Measurements from ENCODE around the gene DLGAP1. TPM values are rescaled to one million over a fixed set of nuclear protein-coding genes. Genes with fewer than 3 reads are reported as not detected.

The DLGAP1 gene
- total RNA-seq, 1 experiment from 2014 or later = not detected

DNA sequence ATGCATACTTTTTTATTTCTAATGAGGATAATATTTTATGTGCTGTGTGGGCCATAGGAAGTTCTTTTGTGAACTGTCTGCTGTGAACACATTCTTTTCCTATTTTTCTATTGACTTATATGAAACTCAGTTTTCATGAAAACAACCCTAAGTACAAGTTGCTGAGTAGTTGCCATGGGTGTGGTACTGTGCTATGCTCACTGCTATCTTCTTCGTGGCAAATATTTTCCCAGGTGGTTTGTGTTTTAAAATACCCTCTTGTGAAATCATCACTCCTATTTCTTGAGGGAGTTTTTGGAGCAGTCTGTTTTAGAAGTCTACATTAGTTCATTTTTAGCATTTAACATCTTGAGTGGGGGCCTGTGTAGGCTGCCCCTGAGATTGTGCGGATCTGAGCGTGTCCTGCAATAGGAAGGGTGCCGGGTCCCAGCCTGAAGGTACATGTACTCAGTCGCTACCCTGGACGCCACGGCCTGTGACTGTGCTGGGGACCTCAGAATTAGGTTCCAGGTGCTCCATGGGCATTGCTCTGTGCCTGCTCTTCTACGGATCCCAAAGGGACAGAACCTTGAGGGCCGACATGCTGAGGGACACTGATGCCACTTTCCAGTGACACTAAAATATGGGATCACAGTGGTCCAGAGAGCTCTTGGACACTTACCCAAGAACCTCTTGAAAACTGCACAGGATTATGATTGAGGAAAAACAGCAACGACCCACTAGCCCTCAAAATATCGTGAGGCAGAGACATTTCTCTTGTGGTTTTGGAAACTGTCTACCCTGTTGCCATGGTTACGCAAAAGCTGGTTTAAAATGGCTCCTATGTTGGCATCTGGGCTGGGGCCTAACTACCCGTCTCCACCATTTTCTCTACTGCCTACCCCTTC lies 524.7 kb downstream of the DLGAP1 start:
- no peaks in the 10 kb centered on the region for H3K27me3 Mint-ChIP-seq (ENCODE audit: insufficient read depth, unreplicated experiment)
- no peaks in the 10 kb centered on the region for H3K36me3 Mint-ChIP-seq (ENCODE audit: insufficient read depth, unreplicated experiment)
- intact Hi-C loops (cut with micrococcal nuclease) = no loop called here
- no peaks in the 10 kb centered on the region for H3K4me1 Mint-ChIP-seq (ENCODE audit: insufficient read depth, unreplicated experiment)
- BruUV-seq (replicated peaks) = no TSS peak
- no peaks in the 10 kb centered on the region for H3K9me3 Mint-ChIP-seq (ENCODE audit: unreplicated experiment)
- TF ChIP-seq, protein P1, sequence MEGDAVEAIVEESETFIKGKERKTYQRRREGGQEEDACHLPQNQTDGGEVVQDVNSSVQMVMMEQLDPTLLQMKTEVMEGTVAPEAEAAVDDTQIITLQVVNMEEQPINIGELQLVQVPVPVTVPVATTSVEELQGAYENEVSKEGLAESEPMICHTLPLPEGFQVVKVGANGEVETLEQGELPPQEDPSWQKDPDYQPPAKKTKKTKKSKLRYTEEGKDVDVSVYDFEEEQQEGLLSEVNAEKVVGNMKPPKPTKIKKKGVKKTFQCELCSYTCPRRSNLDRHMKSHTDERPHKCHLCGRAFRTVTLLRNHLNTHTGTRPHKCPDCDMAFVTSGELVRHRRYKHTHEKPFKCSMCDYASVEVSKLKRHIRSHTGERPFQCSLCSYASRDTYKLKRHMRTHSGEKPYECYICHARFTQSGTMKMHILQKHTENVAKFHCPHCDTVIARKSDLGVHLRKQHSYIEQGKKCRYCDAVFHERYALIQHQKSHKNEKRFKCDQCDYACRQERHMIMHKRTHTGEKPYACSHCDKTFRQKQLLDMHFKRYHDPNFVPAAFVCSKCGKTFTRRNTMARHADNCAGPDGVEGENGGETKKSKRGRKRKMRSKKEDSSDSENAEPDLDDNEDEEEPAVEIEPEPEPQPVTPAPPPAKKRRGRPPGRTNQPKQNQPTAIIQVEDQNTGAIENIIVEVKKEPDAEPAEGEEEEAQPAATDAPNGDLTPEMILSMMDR (IDR thresholded peaks at IDR 0.05; ENCODE audit: unreplicated experiment) = no peak
- no peak overlapping the region for H3K4me3 Mint-ChIP-seq (ENCODE audit: unreplicated experiment)
- H3K27ac Mint-ChIP-seq (ENCODE audit: low read depth, unreplicated experiment) = no peak overlapping the region
- POLR2A ChIA-PET = interaction anchor here (0.5 kb wide), 1 partner anchor 8 kb away, joined by 3 read pairs; no protein-coding TSS in a partner anchor
- CTCF ChIA-PET = interaction anchor here (1.3 kb wide), 1 partner anchor 14 kb away, joined by 3 read pairs; no protein-coding TSS in a partner anchor
- DNase-seq (ENCODE audit: unreplicated experiment) = no peak

- no peaks in the 10 kb centered on the region for H3K9me3 Mint-ChIP-seq (ENCODE audit: unreplicated experiment)
- no peaks in the 10 kb centered on the region for H3K4me1 Mint-ChIP-seq (ENCODE audit: insufficient read depth, unreplicated experiment)
- intact Hi-C loops (cut with micrococcal nuclease) = no loop called here
- H3K4me3 Mint-ChIP-seq (ENCODE audit: unreplicated experiment) = no peak overlapping the region
- BruUV-seq (replicated peaks) = no TSS peak
- TF ChIP-seq, protein P1 (IDR thresholded peaks at IDR 0.05; ENCODE audit: unreplicated experiment) = no peak
- no peak for DNase-seq (ENCODE audit: unreplicated experiment)
- no peak overlapping the region for H3K27ac Mint-ChIP-seq (ENCODE audit: low read depth, unreplicated experiment)
- POLR2A ChIA-PET = no interaction called here
- CTCF ChIA-PET = interaction anchor here (0.8 to 1.4 kb wide), 2 partner anchors 19 to 70 kb away, joined by 3 to 4 read pairs; no protein-coding TSS in a partner anchor
- H3K36me3 Mint-ChIP-seq (ENCODE audit: insufficient read depth, unreplicated experiment) = no peaks in the 10 kb centered on the region
- H3K27me3 Mint-ChIP-seq (ENCODE audit: insufficient read depth, unreplicated experiment) = no peaks in the 10 kb centered on the region
Measured at GRCh38 chr18:3924455-3924854, 530.7 kb downstream of the DLGAP1 start.

DNA sequence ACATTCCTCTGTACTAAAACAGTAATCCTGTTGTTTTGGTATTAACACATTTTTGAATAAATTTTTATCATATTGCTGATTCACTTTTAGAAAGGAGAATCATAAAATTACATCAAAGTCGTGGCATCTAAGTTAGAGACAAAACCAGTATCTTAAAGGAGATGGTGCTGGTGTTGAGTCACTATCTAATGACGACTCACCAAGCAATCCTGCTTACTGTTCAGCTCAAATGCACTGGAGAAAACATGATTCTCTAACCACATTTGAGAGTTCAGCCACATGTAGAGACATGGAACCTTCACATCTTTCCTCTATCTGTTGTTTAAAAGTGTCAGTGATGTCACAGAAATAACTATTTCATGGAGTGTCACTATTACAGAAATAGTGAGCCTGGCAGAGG lies 531.4 kb downstream of the DLGAP1 start:
- DNase-seq (ENCODE audit: unreplicated experiment) = no peak
- no peaks in the 10 kb centered on the region for H3K4me1 Mint-ChIP-seq (ENCODE audit: insufficient read depth, unreplicated experiment)
- BruUV-seq (replicated peaks) = no TSS peak
- H3K27me3 Mint-ChIP-seq (ENCODE audit: insufficient read depth, unreplicated experiment) = no peaks in the 10 kb centered on the region
- H3K4me3 Mint-ChIP-seq (ENCODE audit: unreplicated experiment) = no peak overlapping the region
- TF ChIP-seq, protein P1 (IDR thresholded peaks at IDR 0.05; ENCODE audit: unreplicated experiment) = no peak
- ChIA-PET POLR2A (no interaction called here), CTCF (interaction anchor here (1.4 kb wide), 1 partner anchor 71 kb away, joined by 4 read pairs; no protein-coding TSS in a partner anchor)
- no peaks in the 10 kb centered on the region for H3K9me3 Mint-ChIP-seq (ENCODE audit: unreplicated experiment)
- H3K27ac Mint-ChIP-seq (ENCODE audit: low read depth, unreplicated experiment) = no peak overlapping the region
- no peaks in the 10 kb centered on the region for H3K36me3 Mint-ChIP-seq (ENCODE audit: insufficient read depth, unreplicated experiment)
- intact Hi-C loops (cut with micrococcal nuclease) = no loop called here

DNA sequence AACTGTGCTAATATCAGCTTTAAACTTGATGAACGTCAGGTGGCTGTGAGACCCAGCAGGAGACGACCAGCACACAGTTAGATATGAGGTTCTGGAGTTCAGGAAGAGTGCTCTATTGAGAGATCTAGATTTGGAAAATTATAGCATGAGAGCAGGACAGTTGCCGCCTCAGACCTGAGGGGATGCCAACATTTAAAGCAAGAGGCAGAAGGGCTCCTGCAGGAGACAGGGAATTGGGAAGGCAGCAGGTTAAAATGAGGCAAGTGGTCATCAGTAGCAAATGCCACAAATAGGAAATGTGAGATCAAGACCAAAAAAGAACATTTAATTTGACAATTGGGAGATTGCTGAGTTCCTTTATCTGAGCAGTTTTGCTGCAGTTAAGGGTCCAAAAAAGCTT lies 533.3 kb downstream of the DLGAP1 start:
- BruUV-seq (replicated peaks) = no TSS peak
- Mint-ChIP-seq H3K4me1 (ENCODE audit: insufficient read depth, unreplicated experiment) (no peaks in the 10 kb centered on the region), H3K4me3 (ENCODE audit: unreplicated experiment) (no peak overlapping the region), H3K9me3 (ENCODE audit: unreplicated experiment) (no peaks in the 10 kb centered on the region), H3K27me3 (ENCODE audit: insufficient read depth, unreplicated experiment) (no peaks in the 10 kb centered on the region), H3K36me3 (ENCODE audit: insufficient read depth, unreplicated experiment) (no peaks in the 10 kb centered on the region), H3K27ac (ENCODE audit: low read depth, unreplicated experiment) (no peak overlapping the region)
- CTCF ChIA-PET = interaction anchor here (0.7 to 1.2 kb wide), 3 partner anchors 12 to 73 kb away, joined by 3 to 5 read pairs (median 3); no protein-coding TSS in a partner anchor
- no peak for DNase-seq (ENCODE audit: unreplicated experiment)
- intact Hi-C loops (cut with micrococcal nuclease) = no loop called here
- TF ChIP-seq, protein P1 (IDR thresholded peaks at IDR 0.05; ENCODE audit: unreplicated experiment) = no peak
- POLR2A ChIA-PET = interaction anchor here (1.5 kb wide), 1 partner anchor 29 kb away, joined by 3 read pairs; no protein-coding TSS in a partner anchor
